Measurements from ENCODE around the gene UBE2F.

- TF ChIP-seq SIN3A (IDR thresholded peaks at IDR 0.05; ENCODE audit: borderline replicate concordance, insufficient read depth, low read length) (no peak), POLR2AphosphoS5 (IDR thresholded peaks at IDR 0.05; ENCODE audit: low read depth, low read length) (no peak), REST (IDR thresholded peaks at IDR 0.05; ENCODE audit: insufficient read depth in 1 of 2, low read depth in 2 of 2, low read length in 2 of 2) (no peak), TAF1 (IDR thresholded peaks at IDR 0.05; ENCODE audit: borderline replicate concordance, insufficient read depth, low read length) (no peak)
Measured at GRCh38 chr2:237971661-237972060, 4.8 kb downstream of the UBE2F start.
